ENCODE results near the gene P2RX3. TPM values are rescaled to one million over a fixed set of nuclear protein-coding genes. Genes with fewer than 3 reads are reported as not detected.

P2RX3 gene
- total RNA-seq, 1 donor: not detected

DNA sequence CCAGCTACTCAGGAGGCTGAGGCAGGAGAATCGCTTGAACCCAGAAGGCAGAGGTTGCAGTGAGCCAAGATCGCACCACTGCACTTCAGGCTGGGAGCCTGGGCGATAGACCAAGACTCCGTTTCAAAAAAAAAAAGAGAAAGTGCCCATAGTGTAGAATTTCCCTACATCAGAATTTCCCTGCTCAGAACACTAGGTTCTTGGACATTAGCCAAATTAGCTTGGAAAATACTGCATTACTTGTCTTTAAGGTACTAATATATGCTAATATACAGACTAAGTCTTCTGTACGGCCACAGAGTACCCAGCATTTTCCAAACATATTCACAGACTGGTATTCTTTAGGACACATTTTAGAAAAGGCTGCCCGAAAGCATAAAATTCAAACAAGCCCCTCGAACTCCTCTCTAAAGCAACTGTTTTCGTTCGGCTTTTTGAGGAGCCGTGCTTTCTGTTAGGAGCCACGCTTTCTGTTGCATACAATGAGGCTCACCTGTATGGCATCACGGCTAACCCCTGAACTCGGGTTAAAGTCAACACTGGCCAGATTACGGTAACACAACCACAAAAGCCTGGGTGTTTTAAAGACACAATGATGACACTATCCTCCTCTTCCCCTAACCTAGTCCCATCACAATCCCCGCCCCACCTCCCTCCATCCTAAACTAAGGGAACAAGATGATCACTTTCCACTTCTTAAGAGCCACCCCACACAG lies 31.8 kb upstream of the P2RX3 start:
- no peak for DNase-seq (ENCODE audit: low read depth)
- H3K4me3 ChIP-seq (ENCODE audit: low read depth, low read length): no peak overlapping the region
- TF ChIP-seq, protein P1, sequence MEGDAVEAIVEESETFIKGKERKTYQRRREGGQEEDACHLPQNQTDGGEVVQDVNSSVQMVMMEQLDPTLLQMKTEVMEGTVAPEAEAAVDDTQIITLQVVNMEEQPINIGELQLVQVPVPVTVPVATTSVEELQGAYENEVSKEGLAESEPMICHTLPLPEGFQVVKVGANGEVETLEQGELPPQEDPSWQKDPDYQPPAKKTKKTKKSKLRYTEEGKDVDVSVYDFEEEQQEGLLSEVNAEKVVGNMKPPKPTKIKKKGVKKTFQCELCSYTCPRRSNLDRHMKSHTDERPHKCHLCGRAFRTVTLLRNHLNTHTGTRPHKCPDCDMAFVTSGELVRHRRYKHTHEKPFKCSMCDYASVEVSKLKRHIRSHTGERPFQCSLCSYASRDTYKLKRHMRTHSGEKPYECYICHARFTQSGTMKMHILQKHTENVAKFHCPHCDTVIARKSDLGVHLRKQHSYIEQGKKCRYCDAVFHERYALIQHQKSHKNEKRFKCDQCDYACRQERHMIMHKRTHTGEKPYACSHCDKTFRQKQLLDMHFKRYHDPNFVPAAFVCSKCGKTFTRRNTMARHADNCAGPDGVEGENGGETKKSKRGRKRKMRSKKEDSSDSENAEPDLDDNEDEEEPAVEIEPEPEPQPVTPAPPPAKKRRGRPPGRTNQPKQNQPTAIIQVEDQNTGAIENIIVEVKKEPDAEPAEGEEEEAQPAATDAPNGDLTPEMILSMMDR (IDR thresholded peaks at IDR 0.05; ENCODE audit: insufficient read depth, low read length): no peak

DNA sequence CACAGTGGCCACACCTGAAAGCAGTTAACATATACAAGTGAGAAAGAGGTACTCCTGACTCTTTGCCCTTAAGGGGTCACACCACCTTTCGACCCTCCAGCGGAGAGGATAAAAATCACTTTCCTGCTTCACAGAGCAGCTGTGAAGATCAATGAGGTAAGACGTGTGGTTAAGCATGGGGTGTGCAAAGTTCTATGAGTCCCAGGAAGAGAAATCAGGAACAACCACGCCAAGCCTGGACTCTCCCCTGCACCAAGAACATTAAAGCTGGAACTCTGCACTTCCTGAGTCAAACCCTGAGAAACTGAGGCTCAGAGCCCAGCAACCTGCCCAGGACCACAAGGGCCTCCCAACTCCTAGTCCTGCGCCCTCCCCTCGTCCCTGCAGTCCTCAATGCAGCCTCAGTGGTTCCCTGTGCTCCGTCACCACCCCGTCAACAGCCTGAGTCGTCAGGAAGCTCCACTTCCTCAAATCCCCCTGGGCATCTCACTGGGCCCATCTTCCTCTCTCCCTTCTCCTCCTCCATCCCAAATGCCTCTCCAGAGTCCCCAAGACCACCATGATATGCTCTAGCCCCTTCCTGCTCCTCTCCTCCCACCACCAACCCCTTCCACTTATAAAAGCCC lies 31.1 kb upstream of the P2RX3 start:
- no peak overlapping the region for H3K4me3 ChIP-seq (ENCODE audit: low read depth, low read length)

DNA sequence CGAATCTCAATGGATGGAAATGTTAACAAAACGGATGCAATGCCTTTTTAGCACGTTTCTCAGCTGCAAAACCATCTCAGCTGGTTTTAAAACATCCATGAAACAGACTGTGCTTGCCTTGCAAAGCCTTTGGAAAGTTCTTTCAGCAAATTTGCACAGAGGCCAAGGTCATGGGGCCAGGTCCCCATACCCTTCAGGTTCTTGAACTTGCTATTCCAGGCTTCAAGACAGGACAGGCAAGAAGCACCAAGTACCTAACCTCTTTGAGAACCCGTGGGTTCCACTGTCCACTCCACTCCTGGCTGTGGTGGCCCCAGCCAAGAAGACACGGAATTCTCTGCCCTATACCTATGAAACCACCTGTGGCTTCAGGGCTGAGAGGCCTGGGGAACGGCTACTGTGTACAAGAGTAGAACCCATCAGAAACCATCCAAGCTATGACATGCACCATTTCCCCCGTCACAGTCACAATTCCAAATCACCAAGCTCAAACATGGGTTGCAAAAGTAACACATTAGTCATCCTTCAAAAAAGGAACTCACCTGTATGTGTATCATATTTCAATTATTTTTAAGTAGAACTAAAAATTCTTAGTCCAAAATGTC lies 30.4 kb upstream of the P2RX3 start:
- H3K4me3 ChIP-seq (ENCODE audit: low read depth, low read length): no peak overlapping the region
- TF ChIP-seq, protein P1 (IDR thresholded peaks at IDR 0.05; ENCODE audit: insufficient read depth, low read length): no peak
- no peak for DNase-seq (ENCODE audit: low read depth)

More for the DNA sequence above, 31.1 kb upstream of the P2RX3 start:
- DNase-seq (ENCODE audit: low read depth): no peak
- TF ChIP-seq, protein P1 (IDR thresholded peaks at IDR 0.05; ENCODE audit: insufficient read depth, low read length): no peak

DNA sequence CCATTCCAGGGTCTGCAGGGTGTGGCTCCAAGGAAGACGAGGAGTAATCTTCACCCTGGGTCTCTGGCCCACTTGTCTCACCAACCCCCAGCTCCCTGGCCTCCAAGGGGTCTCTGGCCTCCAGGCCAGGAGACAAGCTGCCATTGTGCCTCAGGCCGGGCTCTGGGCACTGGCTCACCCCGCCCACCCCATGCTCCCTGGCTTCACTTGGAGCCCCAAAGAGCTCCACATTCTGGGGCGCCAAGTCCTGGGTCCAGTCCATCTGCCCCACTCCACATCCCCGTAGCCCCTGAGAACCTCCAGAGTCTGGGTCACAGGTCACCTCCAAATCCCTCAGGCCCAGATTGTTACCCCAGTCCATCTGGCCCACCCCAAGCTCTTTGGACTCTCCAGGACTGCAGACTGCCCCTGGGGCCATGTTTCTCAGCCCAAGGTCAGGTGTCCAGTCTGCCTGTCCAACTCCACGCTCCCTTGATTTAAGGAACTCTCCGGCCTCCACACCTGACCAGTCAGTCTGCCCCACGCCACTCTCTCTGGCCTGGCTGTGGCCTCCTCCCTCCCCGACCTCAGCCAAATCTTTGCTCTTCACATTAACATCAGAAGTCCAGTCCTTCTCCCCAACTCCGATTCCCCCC lies 29.6 kb upstream of the P2RX3 start:
- no peak overlapping the region for H3K4me3 ChIP-seq (ENCODE audit: low read depth, low read length)
- DNase-seq (ENCODE audit: low read depth): no peak
- TF ChIP-seq, protein P1 (IDR thresholded peaks at IDR 0.05; ENCODE audit: insufficient read depth, low read length): no peak

DNA sequence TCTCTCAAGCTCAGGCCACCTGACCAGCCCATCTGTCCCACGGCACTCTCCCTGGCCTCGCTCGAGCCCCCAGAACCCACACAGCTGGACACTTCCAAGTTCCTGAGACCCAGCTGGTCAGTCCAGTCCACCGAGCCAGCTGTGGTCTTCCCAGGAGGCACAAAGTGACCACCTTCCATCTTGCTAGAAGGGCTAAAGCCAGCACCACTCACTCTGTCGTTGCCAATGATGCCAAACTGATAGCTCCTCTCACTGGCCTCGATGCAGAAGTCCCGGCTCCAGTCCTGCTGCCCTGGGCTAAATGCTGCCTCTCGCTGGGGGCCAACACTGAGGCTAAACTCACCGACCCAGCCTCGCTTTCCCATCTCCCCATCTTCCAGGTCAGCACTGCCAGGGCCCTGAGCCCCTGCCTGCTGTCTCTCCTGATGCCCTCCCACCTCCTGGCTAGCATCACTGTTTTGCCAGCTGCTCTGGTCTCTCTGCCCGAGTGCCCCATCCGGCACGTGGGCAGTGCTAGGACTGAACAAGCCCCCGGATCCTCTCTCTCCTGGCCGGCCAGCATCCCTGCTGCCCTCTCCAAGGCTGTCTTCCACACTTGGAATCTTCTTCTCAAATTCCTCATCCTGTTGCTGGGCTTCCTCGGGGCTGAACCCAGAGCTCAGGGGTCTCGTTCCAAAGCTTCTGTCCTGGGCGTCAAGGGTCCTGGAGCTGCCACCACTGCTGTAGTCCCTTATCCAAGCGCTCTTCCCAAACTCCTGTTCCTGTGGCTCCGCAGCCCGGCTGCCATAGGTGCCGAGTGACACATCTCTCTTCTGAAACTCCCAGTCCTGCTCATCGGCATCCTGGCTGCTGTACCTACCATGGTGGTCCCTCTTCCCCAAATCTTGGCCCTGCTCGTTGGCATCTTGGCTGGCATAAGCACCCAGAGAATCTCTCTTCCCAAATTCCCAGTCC lies 28.8 kb upstream of the P2RX3 start:
- DNase-seq (ENCODE audit: low read depth): no peak
- TF ChIP-seq, protein P1 (IDR thresholded peaks at IDR 0.05; ENCODE audit: insufficient read depth, low read length): no peak
- H3K4me3 ChIP-seq (ENCODE audit: low read depth, low read length): no peak overlapping the region

DNA sequence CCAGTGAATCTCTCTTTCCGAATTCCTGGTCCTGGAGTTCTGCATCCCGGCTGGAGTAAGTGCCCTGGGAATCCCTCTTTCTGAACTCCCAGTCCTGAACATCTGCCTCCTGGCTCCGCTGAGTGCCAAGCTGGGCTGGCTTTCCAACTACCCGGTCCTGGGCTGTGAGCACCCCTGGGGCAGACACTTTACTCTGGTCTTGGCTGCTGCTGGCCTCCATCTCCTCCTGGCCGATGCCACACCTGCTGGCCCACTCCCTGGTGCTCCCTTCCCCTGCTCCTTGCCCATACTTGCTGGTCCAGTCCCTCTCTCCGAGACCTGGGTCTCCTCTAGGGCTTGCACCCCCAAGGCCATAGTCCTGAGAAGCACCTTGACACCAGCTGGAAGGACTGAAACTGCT lies 28.1 kb upstream of the P2RX3 start:
- H3K4me3 ChIP-seq (ENCODE audit: low read depth, low read length): peak overlapping the region; percentile 18
- TF ChIP-seq, protein P1 (IDR thresholded peaks at IDR 0.05; ENCODE audit: insufficient read depth, low read length): no peak

More for the DNA sequence above, 28.1 kb upstream of the P2RX3 start:
- no peak for DNase-seq (ENCODE audit: low read depth)

Measured in fibroblast of the aortic adventitia (primary cell).